HG03520 (cell line): Measurements from ENCODE around the gene SUN2.

Experiments used
- ATAC-seq: cut with Tn5 transposase; IDR thresholded peaks from one replicate; pipeline ENCODE4 v1.9.1; 2021; ENCODE audit warnings: mild to moderate bottlenecking, moderate library complexity; ENCODE audit not compliant: unreplicated experiment

The SUN2 gene

GRCh38 chr22:38700270-38700788 lies 55.5 kb downstream of the SUN2 start:
- ATAC-seq: no peak

GRCh38 chr22:38699784-38700183 lies 56.0 kb downstream of the SUN2 start:
- no peak for ATAC-seq

DNA sequence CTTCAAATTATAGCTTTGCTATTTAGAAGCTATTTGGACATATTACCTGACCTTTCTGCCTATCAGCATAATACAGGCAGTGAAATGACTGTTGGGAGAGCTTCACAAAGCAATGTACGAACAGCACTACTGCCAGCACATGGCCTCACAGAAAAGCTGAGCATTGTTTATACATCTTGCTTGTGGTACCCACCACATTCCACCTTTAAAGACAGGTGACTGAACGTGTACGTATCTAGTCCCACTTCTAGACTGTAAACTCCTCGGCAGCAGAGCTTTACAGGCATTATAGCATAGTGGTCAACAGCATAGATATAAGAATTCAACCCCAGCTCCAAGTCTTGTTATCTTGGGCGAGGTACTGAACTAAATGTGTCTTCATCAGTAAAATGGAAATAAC lies 56.7 kb downstream of the SUN2 start:
- no peak for ATAC-seq

GRCh38 chr22:38698407-38699094 lies 57.2 kb downstream of the SUN2 start:
- no peak for ATAC-seq

DNA sequence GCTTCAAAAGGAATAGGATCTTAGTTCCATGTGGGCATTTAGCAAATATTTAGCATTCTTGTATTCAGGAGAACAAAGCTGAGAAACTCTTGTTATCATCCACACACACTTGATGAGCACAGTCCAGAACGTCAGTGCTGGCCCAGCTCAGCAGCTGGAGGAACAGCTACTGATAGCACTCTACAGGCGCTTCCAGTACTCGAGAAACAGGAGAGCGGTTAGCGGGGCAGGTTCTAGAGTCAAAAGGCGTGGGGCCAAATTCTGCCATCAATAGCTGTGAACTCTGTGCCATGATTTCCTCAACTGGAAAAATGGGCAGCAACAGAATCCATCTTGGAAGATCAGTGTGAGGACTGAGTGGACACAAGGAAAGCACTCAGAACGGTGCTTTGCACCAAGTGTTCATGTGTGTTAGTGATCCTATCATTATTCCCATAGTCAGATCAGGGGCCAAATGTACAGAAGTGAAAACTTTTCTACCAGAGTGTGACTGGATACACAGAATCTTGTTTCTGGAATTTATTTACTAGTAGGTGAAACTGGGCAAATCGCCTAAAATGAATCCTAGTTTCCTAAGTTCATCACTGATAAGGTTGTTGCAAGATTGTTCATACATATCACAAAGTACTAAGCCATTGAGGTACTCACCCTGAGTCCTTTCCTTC lies 58.2 kb downstream of the SUN2 start:
- ATAC-seq: no peak

- ATAC-seq: no peak
Observed at GRCh38 chr22:38696606-38697424, 59.0 kb downstream of the SUN2 start.

DNA sequence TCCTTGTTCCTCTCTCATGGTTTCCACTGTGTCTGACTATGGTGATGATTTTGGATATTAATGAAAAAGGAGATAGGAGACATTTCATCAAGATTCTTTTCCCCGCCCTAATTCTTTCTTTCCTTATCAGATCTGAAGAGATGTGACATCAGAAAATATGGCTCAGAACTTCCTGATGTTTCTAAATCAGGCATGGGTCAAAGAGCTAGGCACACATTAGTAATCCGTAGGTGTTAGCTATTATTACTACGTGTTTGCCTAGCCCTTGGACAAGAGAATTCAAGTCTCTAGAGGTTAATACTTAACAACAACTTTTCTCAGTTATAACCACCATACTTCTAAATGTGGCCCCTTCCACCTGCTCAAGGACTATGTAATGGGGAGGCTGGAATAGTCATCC lies 60.9 kb downstream of the SUN2 start:
- no peak for ATAC-seq

GRCh38 chr22:38694049-38694448 lies 61.7 kb downstream of the SUN2 start:
- no peak for ATAC-seq

GRCh38 chr22:38689651-38690050 lies 66.1 kb downstream of the SUN2 start:
- no peak for ATAC-seq

DNA sequence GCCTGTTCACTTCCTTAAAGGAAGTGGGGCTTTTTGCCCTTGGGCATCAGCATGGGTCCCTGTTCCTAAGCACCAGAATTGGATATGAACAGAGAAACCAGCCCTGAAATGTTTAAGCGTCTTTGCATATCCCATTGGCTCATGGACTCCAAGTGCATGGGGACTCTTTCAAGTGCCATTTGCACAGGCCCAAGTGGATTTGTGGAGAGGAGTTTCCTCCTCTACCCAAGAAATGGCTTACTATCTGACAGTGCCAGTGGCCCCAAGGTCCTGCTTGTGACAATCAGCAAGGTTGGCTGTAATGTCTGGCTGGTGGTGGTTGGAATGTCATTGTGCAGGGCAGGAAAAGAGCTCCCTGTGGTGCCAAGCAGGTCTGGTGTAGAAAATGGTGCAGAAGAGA lies 70.0 kb downstream of the SUN2 start:
- ATAC-seq: no peak

GRCh38 chr22:38684895-38685294 lies 70.9 kb downstream of the SUN2 start:
- no peak for ATAC-seq
